SK-MEL-5 (cell line): Measurements from ENCODE around the gene PCSK5. TPM values are rescaled to one million over a fixed set of nuclear protein-coding genes. Genes with fewer than 3 reads are reported as not detected.

Experiments used
- DNase-seq: peaks from one replicate; pipeline ENCODE4 v3.0.0-alpha.2; 2016; ENCODE audit warnings: low read depth, low spot score
- in situ Hi-C: cut with HindIII; loops from 2 replicates; pipeline ENCODE4 v1.10.0; 2016; ENCODE audit warnings: low sequenced_read_pairs, high pct_unique_total_duplicates, low pct_unique_long_range_greater_than_20kb
- total RNA-seq: library from RNA; depleted of rRNA; stranded (reverse); fragments of >200 nt; shearing (Covaris generic); gene quantifications from 2 replicates; pipeline ENCODE4 v1.2.3, GENCODE V29; 2014

Gene PCSK5
- total RNA-seq, 1 experiment from 2014 or later = 0.08 TPM

GRCh38 chr9:75909776-75910175 lies 19.3 kb downstream of the PCSK5 start:
- in situ Hi-C loops = no loop called here
- no peak for DNase-seq

DNA sequence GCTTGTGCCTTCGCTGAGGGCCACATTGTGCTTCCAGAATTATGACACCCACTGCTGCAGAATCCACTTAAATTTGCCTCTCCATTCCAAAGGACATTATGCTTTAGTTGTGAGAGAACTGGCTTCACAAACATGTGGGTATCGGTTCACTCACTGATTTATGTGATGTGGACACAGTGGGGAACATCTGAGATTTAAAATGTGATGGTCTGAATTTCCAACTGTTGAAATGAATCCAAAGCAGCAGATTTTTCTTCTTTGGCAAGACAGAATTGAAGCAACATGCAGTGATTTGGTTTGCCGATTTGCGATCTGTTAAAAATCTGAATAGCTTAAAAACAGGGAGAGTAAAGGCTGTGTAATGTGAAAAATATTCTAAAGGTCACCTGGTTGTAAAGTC lies 20.3 kb downstream of the PCSK5 start:
- in situ Hi-C loops = no loop called here
- no peak for DNase-seq

- DNase-seq = no peak
- in situ Hi-C loops = no loop called here
These were observed 20.9 kb downstream of the PCSK5 start for GRCh38 chr9:75911390-75911789.

DNA sequence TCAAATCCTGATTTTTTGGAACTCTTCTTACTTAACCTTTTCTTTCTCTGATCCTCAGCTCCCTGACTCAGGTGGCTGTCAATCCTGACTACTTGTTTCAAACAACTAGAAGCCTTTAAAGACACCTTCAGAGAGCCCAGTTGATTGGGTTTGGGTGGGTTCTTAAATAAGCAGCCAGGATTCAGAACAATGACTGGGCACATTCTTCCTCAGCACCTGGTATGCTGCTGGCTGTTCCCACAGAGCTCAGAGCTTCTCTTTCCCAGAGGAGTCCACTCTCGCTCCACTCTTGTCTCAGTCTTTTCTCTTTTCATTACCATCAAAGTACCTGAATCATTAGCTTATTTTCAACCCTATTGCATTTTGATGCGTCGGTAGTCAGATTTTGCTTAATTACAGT lies 22.5 kb downstream of the PCSK5 start:
- no peak for DNase-seq
- in situ Hi-C loops = no loop called here

DNA sequence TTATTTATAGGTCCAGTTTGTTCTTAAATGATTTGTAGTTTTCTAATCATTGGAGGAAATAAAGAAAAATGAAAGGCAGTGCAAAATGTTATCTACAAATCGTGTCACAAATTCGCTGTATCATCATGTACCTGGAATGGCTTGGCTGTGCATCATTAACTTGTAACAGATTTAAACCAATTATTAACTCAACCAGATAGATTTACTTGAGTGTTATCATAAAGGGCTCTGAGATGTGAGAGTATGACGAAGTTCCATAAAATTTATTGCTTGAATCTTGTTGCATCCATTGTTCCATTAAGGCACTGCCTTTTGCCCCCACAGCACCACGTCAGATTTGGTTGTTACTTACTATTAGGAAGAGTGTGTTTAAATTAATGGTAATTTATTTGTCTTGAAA lies 23.5 kb downstream of the PCSK5 start:
- in situ Hi-C loops = no loop called here

GRCh38 chr9:75914883-75915452 lies 24.5 kb downstream of the PCSK5 start:
- DNase-seq = no peak

More for the DNA sequence above, 23.5 kb downstream of the PCSK5 start:
- no peak for DNase-seq

DNA sequence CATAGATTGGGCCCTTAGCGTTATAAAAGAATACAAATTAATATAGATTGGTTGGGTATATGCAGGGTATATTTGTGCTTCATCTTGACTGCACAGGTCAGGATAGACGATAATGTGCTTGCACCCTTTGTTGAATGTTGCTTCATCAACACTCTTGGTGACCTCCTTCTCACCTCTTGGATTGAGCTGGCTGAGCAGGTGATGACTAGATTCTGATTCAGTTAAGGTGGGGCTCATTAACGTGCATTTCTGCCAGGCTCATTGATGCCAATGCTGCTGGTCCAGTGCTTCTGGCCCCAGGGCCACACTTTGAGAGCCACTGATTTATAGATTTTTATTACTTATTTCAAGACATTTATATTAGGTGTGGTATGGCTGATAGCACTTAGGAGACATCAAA lies 27.7 kb downstream of the PCSK5 start:
- in situ Hi-C loops = no loop called here
- no peak for DNase-seq

More at GRCh38 chr9:75914883-75915452, 24.5 kb downstream of the PCSK5 start:
- in situ Hi-C loops = no loop called here

DNA sequence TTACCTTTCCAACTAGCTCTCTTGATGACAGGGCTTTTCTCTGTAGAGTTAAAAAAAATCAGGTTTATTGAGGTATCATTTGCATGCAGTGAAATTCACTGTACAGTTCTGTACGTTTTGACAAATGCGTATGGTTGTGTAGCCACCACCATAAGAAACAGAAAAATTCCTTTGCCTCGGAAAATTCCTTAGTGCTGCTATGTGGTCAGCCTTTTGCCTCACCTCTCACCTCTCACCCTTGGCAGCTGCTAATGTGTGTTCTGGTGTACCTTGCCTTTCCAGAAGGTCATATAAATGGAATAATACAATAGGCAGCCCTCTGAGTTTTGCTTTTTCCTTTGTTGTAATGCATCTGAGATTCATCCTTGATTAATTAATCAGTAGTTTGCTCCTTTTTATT lies 28.4 kb downstream of the PCSK5 start:
- no peak for DNase-seq
- in situ Hi-C loops = no loop called here

DNA sequence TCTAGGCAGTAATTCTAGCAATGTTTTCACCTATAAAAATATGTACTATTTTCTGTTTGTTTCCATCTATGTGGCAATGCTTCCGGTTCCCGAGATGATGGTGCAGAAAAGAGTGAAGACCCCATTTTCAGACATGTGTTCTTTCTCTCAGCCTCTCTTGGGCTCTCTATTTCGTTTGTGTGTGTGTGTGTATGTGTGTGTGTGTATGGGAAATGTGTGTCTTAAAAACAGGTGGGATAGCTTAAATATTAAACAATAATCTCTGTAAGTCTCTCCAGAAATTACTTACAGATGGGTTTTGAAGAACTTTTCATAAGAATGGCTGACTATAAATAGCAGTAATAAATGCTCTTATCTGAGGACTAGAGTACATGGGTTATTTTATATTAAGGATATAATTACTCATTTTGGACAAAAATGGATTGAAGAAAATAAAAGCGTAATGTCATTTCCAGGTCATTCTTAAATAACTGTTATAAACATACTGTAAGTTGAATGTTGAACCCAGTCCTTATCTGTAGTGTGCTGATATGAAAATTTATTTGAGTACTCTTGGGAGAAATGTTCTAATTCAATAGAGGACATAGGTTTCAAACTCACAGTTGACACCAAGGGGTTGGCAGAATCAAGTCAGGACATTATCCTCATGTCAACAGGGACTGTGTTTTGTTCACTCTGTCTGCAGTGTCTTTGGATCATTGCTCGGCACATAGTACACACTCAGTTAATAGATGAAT lies 31.1 kb downstream of the PCSK5 start:
- in situ Hi-C loops = no loop called here

DNA sequence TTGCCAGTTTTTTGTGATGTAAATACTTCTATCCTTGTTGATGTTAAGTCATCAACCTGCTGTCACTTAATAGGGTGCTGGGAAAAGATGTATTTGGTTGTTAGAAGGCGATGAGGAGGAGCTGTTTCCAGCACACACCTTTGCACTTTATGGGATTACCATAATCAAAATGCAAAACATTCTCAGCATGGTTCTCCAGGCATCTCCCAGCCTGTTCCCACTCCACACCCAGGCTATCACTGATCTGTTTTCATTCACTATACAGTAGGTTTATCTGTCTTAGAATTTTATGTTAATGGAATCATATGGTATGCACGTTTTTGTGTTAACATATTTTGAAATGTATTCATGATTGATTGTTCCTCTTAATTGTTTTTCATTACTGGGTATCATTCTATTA lies 35.9 kb downstream of the PCSK5 start:
- in situ Hi-C loops = no loop called here
- no peak for DNase-seq

More for the DNA sequence above, 31.1 kb downstream of the PCSK5 start:
- DNase-seq = no peak

GRCh38 chr9:75927356-75927755 lies 36.9 kb downstream of the PCSK5 start:
- in situ Hi-C loops = no loop called here
- DNase-seq = no peak

GRCh38 chr9:75930190-75930589 lies 39.7 kb downstream of the PCSK5 start:
- in situ Hi-C loops = no loop called here

GRCh38 chr9:75930730-75931321 lies 40.4 kb downstream of the PCSK5 start:
- in situ Hi-C loops = no loop called here
- no peak for DNase-seq

More at GRCh38 chr9:75930190-75930589, 39.7 kb downstream of the PCSK5 start:
- no peak for DNase-seq

GRCh38 chr9:75933982-75934381 lies 43.5 kb downstream of the PCSK5 start:
- in situ Hi-C loops = no loop called here
- no peak for DNase-seq

DNA sequence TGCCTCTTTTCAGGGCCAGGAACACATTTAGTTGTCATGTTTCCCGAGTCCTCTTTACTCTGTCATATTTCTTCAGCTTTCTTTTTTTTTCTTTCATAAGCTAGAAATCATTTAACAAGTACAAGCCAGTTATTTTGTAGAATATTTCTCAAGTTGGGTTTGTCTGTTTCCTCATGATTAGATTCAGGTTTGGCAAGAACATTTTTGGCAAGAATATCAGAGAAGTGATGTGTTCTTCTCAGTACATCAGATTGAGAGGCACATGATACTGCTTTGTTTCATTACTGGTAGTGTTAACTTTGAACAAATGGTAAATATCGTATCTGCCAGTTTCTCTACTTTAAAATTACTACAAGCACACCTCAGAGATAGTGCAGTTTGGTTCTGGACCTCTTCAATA lies 45.1 kb downstream of the PCSK5 start:
- in situ Hi-C loops = no loop called here

GRCh38 chr9:75937521-75938258 lies 47.2 kb downstream of the PCSK5 start:
- no peak for DNase-seq
- in situ Hi-C loops = no loop called here

More for the DNA sequence above, 45.1 kb downstream of the PCSK5 start:
- no peak for DNase-seq

GRCh38 chr9:75938946-75939345 lies 48.5 kb downstream of the PCSK5 start:
- in situ Hi-C loops = no loop called here
- no peak for DNase-seq

DNA sequence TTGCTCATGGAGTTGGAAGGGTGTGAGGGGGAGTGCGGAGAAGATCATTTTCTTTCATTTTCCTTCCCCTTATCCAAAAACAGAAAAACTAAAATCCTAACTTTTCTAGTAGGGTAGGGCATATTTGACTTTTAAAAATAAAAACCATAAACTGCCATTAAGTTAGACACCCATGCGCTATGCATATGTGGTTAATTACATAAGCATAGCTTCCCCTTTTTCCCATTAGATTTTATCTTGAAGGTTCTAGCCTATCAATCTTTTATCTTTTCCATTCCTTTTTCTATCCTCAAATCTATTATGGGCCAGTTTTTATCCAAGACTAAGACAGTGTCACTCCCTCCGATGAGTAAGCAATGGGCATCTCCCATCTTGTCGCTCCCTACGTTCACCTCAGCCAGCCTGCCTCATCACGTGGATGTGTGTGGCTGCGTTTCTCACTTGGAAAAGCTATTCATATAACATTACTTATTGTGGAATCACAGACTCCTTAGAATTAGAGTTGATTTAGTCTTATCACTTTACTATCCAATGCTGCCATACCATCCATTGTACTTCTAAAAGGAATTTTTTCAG lies 49.2 kb downstream of the PCSK5 start:
- DNase-seq = no peak
- in situ Hi-C loops = no loop called here
